ENCODE results near the gene PRR30.

The PRR30 gene

DNA sequence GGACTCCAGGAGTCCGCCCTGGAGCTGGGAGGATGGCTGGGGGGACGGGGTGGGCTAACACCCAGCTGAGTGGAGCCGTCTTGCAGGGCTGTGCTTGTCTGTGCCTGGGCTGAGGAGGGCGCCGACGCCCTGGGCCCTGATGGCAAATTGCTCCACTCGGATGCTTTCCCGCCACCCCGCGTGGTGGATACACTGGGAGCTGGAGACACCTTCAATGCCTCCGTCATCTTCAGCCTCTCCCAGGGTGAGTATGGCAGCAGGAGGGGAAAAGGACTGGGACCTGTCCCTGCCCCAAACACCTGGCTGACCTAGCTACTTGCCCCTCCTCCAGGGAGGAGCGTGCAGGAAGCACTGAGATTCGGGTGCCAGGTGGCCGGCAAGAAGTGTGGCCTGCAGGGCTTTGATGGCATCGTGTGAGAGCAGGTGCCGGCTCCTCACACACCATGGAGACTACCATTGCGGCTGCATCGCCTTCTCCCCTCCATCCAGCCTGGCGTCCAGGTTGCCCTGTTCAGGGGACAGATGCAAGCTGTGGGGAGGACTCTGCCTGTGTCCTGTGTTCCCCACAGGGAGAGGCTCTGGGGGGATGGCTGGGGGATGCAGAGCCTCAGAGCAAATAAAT, 39.8 kb downstream of the PRR30 start:
- no peak overlapping the region for H3K27ac ChIP-seq (ENCODE audit: insufficient read depth, low read depth, low read length, poor library complexity, severe bottlenecking)
- no peaks in the 10 kb centered on the region for H3K36me3 ChIP-seq (ENCODE audit: control insufficient read depth, insufficient read depth, low read length)
- H3K27me3 ChIP-seq (ENCODE audit: control insufficient read depth, insufficient read depth, low read length, poor library complexity, severe bottlenecking), result no peaks in the 10 kb centered on the region
- 93 to 95% methylated on average over 19 of the region's 19 CpGs for WGBS, 2 experiments
- H3K4me1 ChIP-seq (ENCODE audit: control insufficient read depth, insufficient read depth, low read length), result peaks cover 5% of the 10 kb centered on the region
- no peak overlapping the region for H3K4me3 ChIP-seq (ENCODE audit: insufficient read depth, low read depth, low read length)
- H3K9me3 ChIP-seq (ENCODE audit: control insufficient read depth, low read length), result no peaks in the 10 kb centered on the region

DNA sequence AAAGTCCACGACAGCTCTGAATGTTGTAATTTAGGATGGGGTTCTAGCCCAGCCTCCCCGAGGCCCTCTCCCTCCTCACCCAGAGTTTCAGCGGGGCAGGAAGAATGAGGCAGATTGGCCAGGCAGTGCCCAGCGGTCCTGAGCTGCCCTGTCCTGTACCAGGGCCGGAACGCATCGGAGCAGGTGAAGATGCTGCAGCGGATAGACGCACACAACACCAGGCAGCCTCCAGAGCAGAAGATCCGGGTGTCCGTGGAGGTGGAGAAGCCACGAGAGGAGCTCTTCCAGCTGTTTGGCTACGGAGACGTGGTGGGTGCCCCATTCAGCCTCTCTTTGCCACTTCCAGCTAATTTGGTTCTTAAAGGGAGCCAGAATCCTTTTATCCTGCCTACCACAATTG, 41.9 kb downstream of the PRR30 start:
- 93% methylated on average over 14 of the region's 14 CpGs for WGBS, 2 experiments

DNA sequence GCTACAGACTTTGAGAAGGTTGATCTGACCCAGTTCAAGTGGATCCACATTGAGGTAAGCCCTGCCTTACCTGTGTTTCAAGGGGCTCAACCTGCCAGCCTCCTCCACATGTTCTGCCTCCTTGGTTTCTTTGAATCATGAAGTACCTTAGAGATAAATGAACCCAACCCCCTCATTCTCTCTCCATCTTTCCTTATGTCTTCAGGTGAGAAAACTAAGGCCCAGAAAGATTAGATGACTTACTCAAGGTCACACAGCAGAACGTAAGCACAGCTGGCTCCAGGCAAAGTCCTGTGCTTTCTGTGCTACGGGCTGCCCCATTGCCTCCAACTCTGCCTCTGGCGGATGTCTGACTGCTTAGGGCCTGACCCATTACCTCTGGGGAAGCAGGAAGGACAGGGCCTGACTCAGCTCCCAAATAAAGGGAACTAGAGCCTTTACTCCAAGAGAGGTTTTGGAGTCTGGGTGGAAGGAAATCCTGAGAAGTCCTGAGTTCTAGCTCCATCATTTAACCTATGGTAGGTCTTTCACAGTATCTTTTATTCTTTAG, 42.4 kb downstream of the PRR30 start:
- Histone ChIP-seq H3K36me3 (ENCODE audit: control insufficient read depth, insufficient read depth, low read length) (no peaks in the 10 kb centered on the region), H3K9me3 (ENCODE audit: control insufficient read depth, low read length) (no peaks in the 10 kb centered on the region), H3K27ac (ENCODE audit: insufficient read depth, low read depth, low read length, poor library complexity, severe bottlenecking) (no peak overlapping the region), H3K4me1 (ENCODE audit: control insufficient read depth, insufficient read depth, low read length) (peaks cover 5% of the 10 kb centered on the region), H3K27me3 (ENCODE audit: control insufficient read depth, insufficient read depth, low read length, poor library complexity, severe bottlenecking) (no peaks in the 10 kb centered on the region), H3K4me3 (ENCODE audit: insufficient read depth, low read depth, low read length) (no peak overlapping the region)
- WGBS, 2 experiments, result 86 to 89% methylated on average over 3 of the region's 3 CpGs

More for the DNA sequence above, 41.9 kb downstream of the PRR30 start:
- H3K9me3 ChIP-seq (ENCODE audit: control insufficient read depth, low read length), result no peaks in the 10 kb centered on the region
- H3K36me3 ChIP-seq (ENCODE audit: control insufficient read depth, insufficient read depth, low read length), result no peaks in the 10 kb centered on the region
- no peak overlapping the region for H3K4me3 ChIP-seq (ENCODE audit: insufficient read depth, low read depth, low read length)
- H3K4me1 ChIP-seq (ENCODE audit: control insufficient read depth, insufficient read depth, low read length), result peaks cover 5% of the 10 kb centered on the region
- no peak overlapping the region for H3K27ac ChIP-seq (ENCODE audit: insufficient read depth, low read depth, low read length, poor library complexity, severe bottlenecking)
- no peaks in the 10 kb centered on the region for H3K27me3 ChIP-seq (ENCODE audit: control insufficient read depth, insufficient read depth, low read length, poor library complexity, severe bottlenecking)

DNA sequence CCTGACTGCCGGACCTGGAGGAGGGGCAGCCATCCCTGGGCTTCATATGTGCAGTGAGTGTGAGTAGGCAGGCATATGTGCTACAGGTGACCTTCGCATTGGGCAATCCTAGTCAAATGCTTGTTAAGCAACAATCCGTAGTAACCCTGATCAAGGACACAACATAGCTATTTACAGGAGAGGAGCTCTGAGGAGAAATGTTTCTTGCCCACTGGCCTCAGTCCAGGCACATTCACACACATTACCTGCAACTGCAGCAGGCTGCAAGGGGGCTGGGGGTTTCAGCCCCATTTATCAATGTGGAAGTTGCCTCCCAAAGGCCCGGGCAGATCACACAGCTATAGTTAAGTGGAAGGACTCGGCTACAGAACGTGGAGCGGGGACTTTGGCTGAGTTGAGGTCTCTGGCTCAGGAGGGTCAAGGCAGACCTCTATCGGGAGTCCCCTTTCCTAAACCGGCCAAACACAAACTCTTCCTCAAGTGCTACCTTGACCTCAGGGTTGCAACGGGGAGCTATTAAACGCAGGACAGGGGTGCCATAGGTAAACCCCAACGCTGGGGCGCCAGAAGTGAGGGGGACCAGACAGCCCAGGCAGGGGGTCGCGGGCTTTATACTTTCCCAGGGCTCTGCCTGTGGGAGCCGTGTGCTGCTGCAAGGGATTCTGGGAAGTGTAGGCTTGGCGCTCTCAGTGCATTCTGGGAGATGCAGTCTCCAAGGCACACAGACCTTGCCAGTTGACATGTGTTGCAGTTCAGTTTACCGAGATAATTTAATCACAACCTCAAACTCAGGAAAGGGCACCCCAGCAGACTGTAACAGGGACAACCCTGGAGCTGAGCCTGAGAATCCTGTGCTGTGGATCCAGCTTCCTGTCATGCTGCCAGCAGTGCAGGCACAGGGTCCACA, 43.2 kb downstream of the PRR30 start:
- H3K9me3 ChIP-seq (ENCODE audit: control insufficient read depth, low read length), result no peaks in the 10 kb centered on the region
- no peak overlapping the region for H3K27ac ChIP-seq (ENCODE audit: insufficient read depth, low read depth, low read length, poor library complexity, severe bottlenecking)
- H3K4me1 ChIP-seq (ENCODE audit: control insufficient read depth, insufficient read depth, low read length), result peaks cover 5% of the 10 kb centered on the region
- H3K4me3 ChIP-seq (ENCODE audit: insufficient read depth, low read depth, low read length), result no peak overlapping the region
- WGBS, 2 experiments, result 39 to 42% methylated on average over 18 of the region's 18 CpGs
- H3K36me3 ChIP-seq (ENCODE audit: control insufficient read depth, insufficient read depth, low read length), result no peaks in the 10 kb centered on the region
- H3K27me3 ChIP-seq (ENCODE audit: control insufficient read depth, insufficient read depth, low read length, poor library complexity, severe bottlenecking), result no peaks in the 10 kb centered on the region

DNA sequence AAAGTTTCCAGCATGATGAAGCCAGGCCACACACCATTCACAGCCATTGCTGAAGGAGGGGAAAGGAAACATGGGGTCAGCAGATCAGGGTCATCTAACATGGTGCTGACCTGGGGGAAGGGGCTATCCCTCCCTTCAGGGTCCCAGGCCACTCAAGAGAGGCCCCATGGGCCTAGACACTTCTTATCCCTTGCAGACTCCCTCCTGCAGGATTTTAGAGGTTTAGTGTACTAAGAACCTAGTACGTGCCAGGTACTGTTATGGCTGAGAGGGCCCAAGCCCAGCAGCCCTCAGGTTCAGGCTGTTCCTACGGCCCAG, 43.8 kb downstream of the PRR30 start:
- Histone ChIP-seq H3K4me1 (ENCODE audit: control insufficient read depth, insufficient read depth, low read length) (peaks cover 5% of the 10 kb centered on the region), H3K9me3 (ENCODE audit: control insufficient read depth, low read length) (no peaks in the 10 kb centered on the region), H3K36me3 (ENCODE audit: control insufficient read depth, insufficient read depth, low read length) (no peaks in the 10 kb centered on the region), H3K27me3 (ENCODE audit: control insufficient read depth, insufficient read depth, low read length, poor library complexity, severe bottlenecking) (no peaks in the 10 kb centered on the region), H3K27ac (ENCODE audit: insufficient read depth, low read depth, low read length, poor library complexity, severe bottlenecking) (no peak overlapping the region), H3K4me3 (ENCODE audit: insufficient read depth, low read depth, low read length) (no peak overlapping the region)
- WGBS, 2 experiments, result 88 to 95% methylated on average over 2 of the region's 2 CpGs

DNA sequence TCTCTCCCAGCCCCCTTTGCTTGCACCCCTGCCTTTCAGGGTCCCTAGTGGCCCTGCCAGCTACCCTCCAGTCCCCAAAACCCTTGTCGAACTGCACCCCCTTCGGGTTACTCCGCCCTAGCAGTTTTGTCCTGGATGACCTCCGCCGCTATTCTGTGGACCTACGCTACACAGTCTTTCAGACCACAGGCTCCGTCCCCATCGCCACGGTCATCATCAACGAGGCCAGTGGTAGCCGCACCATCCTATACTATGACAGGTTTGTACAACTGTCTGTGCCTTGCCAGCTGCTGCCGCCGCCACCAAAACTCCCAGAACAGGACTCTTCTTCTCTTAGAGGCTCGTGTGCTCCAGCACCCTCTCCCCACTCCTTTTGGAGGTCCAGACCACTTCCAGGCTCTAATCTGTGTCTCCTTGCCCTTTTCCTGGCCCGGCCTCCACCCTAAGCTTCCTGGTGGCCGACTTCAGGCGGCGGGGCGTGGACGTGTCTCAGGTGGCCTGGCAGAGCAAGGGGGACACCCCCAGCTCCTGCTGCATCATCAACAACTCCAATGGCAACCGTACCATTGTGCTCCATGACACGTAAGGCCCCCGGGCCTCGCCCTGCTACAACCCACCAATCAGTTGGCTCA, 44.7 kb downstream of the PRR30 start:
- Histone ChIP-seq H3K9me3 (ENCODE audit: control insufficient read depth, low read length) (no peaks in the 10 kb centered on the region), H3K27ac (ENCODE audit: insufficient read depth, low read depth, low read length, poor library complexity, severe bottlenecking) (no peak overlapping the region), H3K4me1 (ENCODE audit: control insufficient read depth, insufficient read depth, low read length) (no peaks in the 10 kb centered on the region), H3K4me3 (ENCODE audit: insufficient read depth, low read depth, low read length) (no peak overlapping the region), H3K27me3 (ENCODE audit: control insufficient read depth, insufficient read depth, low read length, poor library complexity, severe bottlenecking) (no peaks in the 10 kb centered on the region), H3K36me3 (ENCODE audit: control insufficient read depth, insufficient read depth, low read length) (no peaks in the 10 kb centered on the region)
- 94% methylated on average over 24 of the region's 24 CpGs for WGBS, 2 experiments

DNA sequence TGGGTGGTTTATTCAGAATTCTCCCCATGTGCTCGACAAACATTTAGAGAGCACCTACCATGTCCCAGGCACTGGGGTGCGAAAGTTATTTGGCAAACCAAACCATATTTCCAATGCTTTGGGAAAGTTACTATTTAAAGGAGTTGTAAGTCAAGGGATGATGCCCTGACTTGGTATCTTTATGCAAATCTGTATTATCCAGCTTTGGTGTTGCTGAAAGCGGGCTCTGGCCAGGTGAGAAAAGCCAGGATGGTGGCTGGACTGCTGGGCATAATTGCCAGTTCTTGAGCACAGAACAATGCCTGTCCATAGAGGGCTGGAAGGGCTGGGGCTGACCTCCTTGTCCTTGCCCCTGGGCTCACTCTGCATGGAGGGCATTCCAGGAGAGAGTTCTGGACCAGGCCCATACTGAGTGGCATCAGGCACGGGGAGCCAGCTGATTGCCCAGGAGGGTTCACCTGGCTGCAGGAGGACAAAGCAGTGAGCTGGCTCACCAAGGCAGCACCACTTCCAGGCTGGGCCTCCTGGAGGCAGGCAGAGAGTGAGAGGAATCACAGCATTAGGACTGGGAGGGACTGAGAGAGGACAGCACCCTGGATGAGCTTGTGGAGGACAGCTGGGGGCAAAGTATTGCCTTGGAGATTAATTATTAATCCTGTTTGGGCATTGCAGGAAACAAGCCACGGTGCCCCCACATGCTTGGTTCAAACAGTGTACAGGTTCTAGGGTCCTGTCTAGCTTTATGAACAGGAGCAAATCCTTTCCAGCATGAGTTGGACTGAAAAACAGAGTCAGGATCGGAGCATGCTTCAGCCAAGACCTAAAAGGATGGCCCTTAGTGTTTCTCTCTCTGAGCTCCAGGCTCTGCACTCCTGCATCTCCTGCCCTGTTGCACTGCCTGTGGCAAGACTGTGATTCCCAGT, 45.5 kb downstream of the PRR30 start:
- H3K9me3 ChIP-seq (ENCODE audit: control insufficient read depth, low read length), result no peaks in the 10 kb centered on the region
- no peaks in the 10 kb centered on the region for H3K27me3 ChIP-seq (ENCODE audit: control insufficient read depth, insufficient read depth, low read length, poor library complexity, severe bottlenecking)
- WGBS, 2 experiments, result 91 to 94% methylated on average over 6 of the region's 6 CpGs
- no peaks in the 10 kb centered on the region for H3K36me3 ChIP-seq (ENCODE audit: control insufficient read depth, insufficient read depth, low read length)
- H3K27ac ChIP-seq (ENCODE audit: insufficient read depth, low read depth, low read length, poor library complexity, severe bottlenecking), result no peak overlapping the region
- no peaks in the 10 kb centered on the region for H3K4me1 ChIP-seq (ENCODE audit: control insufficient read depth, insufficient read depth, low read length)
- no peak overlapping the region for H3K4me3 ChIP-seq (ENCODE audit: insufficient read depth, low read depth, low read length)

DNA sequence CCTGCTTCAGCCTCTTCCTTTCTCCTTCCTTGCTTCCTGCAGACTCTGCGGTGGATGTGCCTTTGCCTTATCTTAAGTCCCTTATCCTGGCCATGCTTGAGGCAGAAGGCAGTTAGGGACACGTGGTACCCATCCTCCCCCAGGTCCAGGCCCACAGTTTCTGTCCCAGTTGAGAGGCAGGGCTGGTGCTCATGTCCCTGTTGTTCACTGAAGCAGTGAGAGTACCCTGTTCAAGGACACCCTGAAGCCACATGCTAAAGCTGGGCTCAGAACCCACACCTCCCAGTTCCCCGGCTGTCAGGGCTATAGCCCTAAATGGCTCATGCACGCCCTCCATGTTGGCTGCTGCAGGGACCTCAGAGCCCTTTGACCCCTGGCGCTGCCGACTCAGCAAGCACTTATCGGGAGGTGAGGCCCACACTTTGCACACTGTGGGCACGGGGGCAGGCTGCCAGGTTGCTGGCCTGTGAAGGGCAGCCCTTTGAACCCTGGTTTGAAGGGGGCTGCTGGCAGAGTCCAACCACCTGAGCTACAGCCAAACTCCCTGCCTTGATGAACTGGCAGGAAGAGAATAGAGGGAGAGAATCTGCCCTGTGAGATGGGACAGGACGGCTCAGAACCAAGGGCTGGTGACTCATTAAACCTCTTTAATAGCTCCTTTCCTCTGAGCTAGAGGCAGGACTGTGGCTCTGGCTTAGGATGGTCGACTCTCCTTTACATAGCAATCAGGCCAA, 46.3 kb downstream of the PRR30 start:
- Histone ChIP-seq H3K9me3 (ENCODE audit: control insufficient read depth, low read length) (no peaks in the 10 kb centered on the region), H3K4me3 (ENCODE audit: insufficient read depth, low read depth, low read length) (no peak overlapping the region), H3K4me1 (ENCODE audit: control insufficient read depth, insufficient read depth, low read length) (no peaks in the 10 kb centered on the region), H3K27me3 (ENCODE audit: control insufficient read depth, insufficient read depth, low read length, poor library complexity, severe bottlenecking) (peaks cover 1% of the 10 kb centered on the region), H3K27ac (ENCODE audit: insufficient read depth, low read depth, low read length, poor library complexity, severe bottlenecking) (no peak overlapping the region), H3K36me3 (ENCODE audit: control insufficient read depth, insufficient read depth, low read length) (no peaks in the 10 kb centered on the region)
- WGBS, 2 experiments, result 87% methylated on average over 10 of the region's 10 CpGs
